Measurements from ENCODE around the gene PRELID3B.

DNA sequence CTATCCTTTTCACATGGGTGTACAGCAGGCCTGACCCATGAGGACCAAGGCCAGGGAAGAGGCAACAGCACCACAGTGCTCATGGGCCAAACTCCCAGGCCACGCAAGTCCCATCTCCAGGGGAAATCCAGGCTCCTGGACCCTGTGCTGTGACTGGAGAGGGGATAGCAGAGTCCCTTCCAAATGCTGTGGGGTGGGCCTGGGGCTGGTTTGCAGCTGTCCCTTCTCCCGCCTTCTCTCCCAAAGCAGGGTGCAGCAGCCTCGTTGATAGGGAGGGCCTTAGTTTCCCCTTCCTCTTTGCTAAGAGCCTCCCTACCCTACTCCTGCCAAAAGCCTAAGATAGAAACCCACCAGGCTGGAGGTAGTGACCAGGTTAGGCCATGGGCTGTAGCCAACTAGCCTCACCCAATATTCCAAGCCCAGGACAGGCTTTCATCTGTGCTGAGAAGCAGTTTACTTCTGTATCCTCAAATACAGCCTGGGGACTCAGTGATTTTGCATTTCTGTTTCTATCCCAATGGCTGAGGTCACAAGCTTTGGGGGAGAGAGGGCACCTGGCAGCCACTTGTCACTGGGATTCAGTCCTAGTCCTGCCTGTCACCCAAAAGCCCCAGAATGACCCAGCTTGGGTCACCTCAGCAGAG lies 36.9 kb downstream of the PRELID3B start:
- TF ChIP-seq EZH2 (IDR thresholded peaks at IDR 0.05; ENCODE audit: insufficient read depth, poor library complexity, severe bottlenecking) (no peak), EZH2phosphoT487 (IDR thresholded peaks at IDR 0.05; ENCODE audit: insufficient read depth, low read depth) (no peak)

Measured in GM23248 (cell line).